Measurements from ENCODE around the gene CA5B.

CA5B gene

GRCh38 chrX:15804563-15804962, 66.5 kb downstream of the CA5B start:
- TF ChIP-seq CTCF (conservative IDR thresholded peaks at IDR 0.05; ENCODE audit: low read length) = no peak
- H3K4me3 ChIP-seq (ENCODE audit: low read length) = no peak overlapping the region
- DNase-seq (ENCODE audit: low read depth) = no peak

GRCh38 chrX:15808254-15808653, 70.2 kb downstream of the CA5B start:
- no peak for DNase-seq (ENCODE audit: low read depth)
- no peak overlapping the region for H3K4me3 ChIP-seq (ENCODE audit: low read length)
- TF ChIP-seq CTCF (conservative IDR thresholded peaks at IDR 0.05; ENCODE audit: low read length) = no peak

GRCh38 chrX:15812192-15812938, 74.3 kb downstream of the CA5B start:
- no peak for TF ChIP-seq CTCF (conservative IDR thresholded peaks at IDR 0.05; ENCODE audit: low read length)
- H3K4me3 ChIP-seq (ENCODE audit: low read length) = no peak overlapping the region
- DNase-seq (ENCODE audit: low read depth) = no peak

- H3K4me3 ChIP-seq (ENCODE audit: low read length) = no peak overlapping the region
- no peak for DNase-seq (ENCODE audit: low read depth)
- no peak for TF ChIP-seq CTCF (conservative IDR thresholded peaks at IDR 0.05; ENCODE audit: low read length)
Observed at GRCh38 chrX:15813416-15813815, 75.3 kb downstream of the CA5B start.

GRCh38 chrX:15814771-15815365, 76.8 kb downstream of the CA5B start:
- TF ChIP-seq CTCF (conservative IDR thresholded peaks at IDR 0.05; ENCODE audit: low read length) = no peak
- H3K4me3 ChIP-seq (ENCODE audit: low read length) = no peak overlapping the region
- no peak for DNase-seq (ENCODE audit: low read depth)

- no peak overlapping the region for H3K4me3 ChIP-seq (ENCODE audit: low read length)
- peak; percentile 46 for TF ChIP-seq CTCF (conservative IDR thresholded peaks at IDR 0.05; ENCODE audit: low read length)
- DNase-seq (ENCODE audit: low read depth) = peak; percentile 38
Observed at GRCh38 chrX:15815779-15816437, 77.8 kb downstream of the CA5B start.

- no peak for TF ChIP-seq CTCF (conservative IDR thresholded peaks at IDR 0.05; ENCODE audit: low read length)
- no peak overlapping the region for H3K4me3 ChIP-seq (ENCODE audit: low read length)
- DNase-seq (ENCODE audit: low read depth) = peak; percentile 29
Observed at GRCh38 chrX:15816438-15816809, 78.4 kb downstream of the CA5B start.

All from AG10803 (cell line).